Tibial nerve (tissue), 4 donors: ENCODE results near the gene EMC9.
"Not testable (repeated sequence)": the region's sequence is repeated elsewhere in the genome, so short reads cannot be mapped to it uniquely, and the experiment has no call there.

Experiments
- CTCF ChIP-seq, 5 experiments: fragments of 200-600 bp in 3 of 5; fragments of 450-650 bp in 2 of 5; sonication (generic) in 3 of 5; IDR thresholded peaks; one replicate each; pipeline ENCODE4 v1.5.1; 2016 to 2019; ENCODE audit warnings: antibody characterized with exemption in 5 of 5, mild to moderate bottlenecking in 3 of 5, moderate library complexity in 2 of 5
- EP300 ChIP-seq, 2 donors: sonication (generic); formaldehyde crosslinking; IDR thresholded peaks; one replicate each; pipeline ENCODE4 v1.6.1; 2017; ENCODE audit warnings: antibody characterized with exemption in 2 of 2, mild to moderate bottlenecking in 1 of 2
- POLR2A ChIP-seq, 2 donors: fragments of 450-650 bp; IDR thresholded peaks; one replicate each; pipeline ENCODE4 v1.6.1; 2017; ENCODE audit warnings: antibody characterized with exemption in 2 of 2, mild to moderate bottlenecking in 2 of 2, moderate library complexity in 2 of 2

GRCh38 chr14:24105609-24106239, 35.7 kb downstream of the EMC9 start:
- not testable (repeated sequence) for TF ChIP-seq CTCF, POLR2A, EP300 (IDR thresholded peaks at IDR 0.05)
